Measurements from ENCODE around the gene ZDHHC14.
"Not testable (repeated sequence)": the region's sequence is repeated elsewhere in the genome, so short reads cannot be mapped to it uniquely, and the experiment has no call there.

Gene ZDHHC14

GRCh38 chr6:157711060-157711459, 330.1 kb downstream of the ZDHHC14 start:
- Mint-ChIP-seq H3K4me3 (no peak overlapping the region), H3K4me1 (ENCODE audit: low read depth) (peaks cover 4% of the 10 kb centered on the region), H3K36me3 (ENCODE audit: low read depth) (no peaks in the 10 kb centered on the region), H3K27me3 (no peaks in the 10 kb centered on the region), H3K27ac (no peak overlapping the region), H3K9me3 (no peaks in the 10 kb centered on the region)

- H3K27ac Mint-ChIP-seq = no peak overlapping the region
- no peak overlapping the region for H3K4me3 Mint-ChIP-seq
- H3K9me3 Mint-ChIP-seq = no peaks in the 10 kb centered on the region
- H3K4me1 Mint-ChIP-seq (ENCODE audit: low read depth) = peaks cover 4% of the 10 kb centered on the region
- no peaks in the 10 kb centered on the region for H3K36me3 Mint-ChIP-seq (ENCODE audit: low read depth)
- H3K27me3 Mint-ChIP-seq = no peaks in the 10 kb centered on the region
These were observed 331.8 kb downstream of the ZDHHC14 start for GRCh38 chr6:157712585-157713295.

- Mint-ChIP-seq H3K27ac (no peak overlapping the region), H3K4me1 (ENCODE audit: low read depth) (peaks cover 4% of the 10 kb centered on the region), H3K9me3 (no peaks in the 10 kb centered on the region), H3K4me3 (no peak overlapping the region), H3K27me3 (no peaks in the 10 kb centered on the region), H3K36me3 (ENCODE audit: low read depth) (no peaks in the 10 kb centered on the region)
These were observed 332.6 kb downstream of the ZDHHC14 start for GRCh38 chr6:157713451-157714152.

GRCh38 chr6:157714153-157714490, 333.1 kb downstream of the ZDHHC14 start:
- Mint-ChIP-seq H3K4me3 (no peak overlapping the region), H3K27me3 (peaks cover under 1% of the 10 kb centered on the region), H3K9me3 (no peaks in the 10 kb centered on the region), H3K27ac (no peak overlapping the region), H3K4me1 (ENCODE audit: low read depth) (peaks cover 4% of the 10 kb centered on the region), H3K36me3 (ENCODE audit: low read depth) (no peaks in the 10 kb centered on the region)

GRCh38 chr6:157715728-157716164, 334.8 kb downstream of the ZDHHC14 start:
- Mint-ChIP-seq H3K4me3 (no peak overlapping the region), H3K4me1 (ENCODE audit: low read depth) (peaks cover 4% of the 10 kb centered on the region), H3K27me3 (peaks cover 5% of the 10 kb centered on the region), H3K9me3 (no peaks in the 10 kb centered on the region), H3K27ac (no peak overlapping the region), H3K36me3 (ENCODE audit: low read depth) (no peaks in the 10 kb centered on the region)

- no peak overlapping the region for H3K4me3 Mint-ChIP-seq
- peaks cover 6% of the 10 kb centered on the region for H3K27me3 Mint-ChIP-seq
- no peak overlapping the region for H3K27ac Mint-ChIP-seq
- no peaks in the 10 kb centered on the region for H3K9me3 Mint-ChIP-seq
- H3K36me3 Mint-ChIP-seq (ENCODE audit: low read depth) = no peaks in the 10 kb centered on the region
- H3K4me1 Mint-ChIP-seq (ENCODE audit: low read depth) = no peaks in the 10 kb centered on the region
These were observed 335.4 kb downstream of the ZDHHC14 start for GRCh38 chr6:157716251-157716995.

- H3K27ac Mint-ChIP-seq = no peak overlapping the region
- H3K36me3 Mint-ChIP-seq (ENCODE audit: low read depth) = no peaks in the 10 kb centered on the region
- no peak overlapping the region for H3K4me3 Mint-ChIP-seq
- peaks cover 9% of the 10 kb centered on the region for H3K27me3 Mint-ChIP-seq
- H3K4me1 Mint-ChIP-seq (ENCODE audit: low read depth) = no peaks in the 10 kb centered on the region
- no peaks in the 10 kb centered on the region for H3K9me3 Mint-ChIP-seq
These were observed 336.4 kb downstream of the ZDHHC14 start for GRCh38 chr6:157717340-157717748.

GRCh38 chr6:157718503-157719187, 337.7 kb downstream of the ZDHHC14 start:
- Mint-ChIP-seq H3K27ac (no peak overlapping the region), H3K27me3 (peaks cover 9% of the 10 kb centered on the region), H3K4me1 (ENCODE audit: low read depth) (no peaks in the 10 kb centered on the region), H3K9me3 (no peaks in the 10 kb centered on the region), H3K4me3 (no peak overlapping the region), H3K36me3 (ENCODE audit: low read depth) (no peaks in the 10 kb centered on the region)

GRCh38 chr6:157720964-157721363, 340.0 kb downstream of the ZDHHC14 start:
- H3K4me3 Mint-ChIP-seq; H3K36me3 Mint-ChIP-seq (ENCODE audit: low read depth); H3K27ac Mint-ChIP-seq; H3K4me1 Mint-ChIP-seq (ENCODE audit: low read depth); H3K27me3 Mint-ChIP-seq: not testable (repeated sequence)
- peaks cover 13% of the 10 kb centered on the region for H3K9me3 Mint-ChIP-seq

GRCh38 chr6:157721426-157721825, 340.4 kb downstream of the ZDHHC14 start:
- no peaks in the 10 kb centered on the region for H3K4me1 Mint-ChIP-seq (ENCODE audit: low read depth)
- no peak overlapping the region for H3K27ac Mint-ChIP-seq
- H3K9me3 Mint-ChIP-seq = peaks cover 17% of the 10 kb centered on the region
- no peak overlapping the region for H3K4me3 Mint-ChIP-seq
- H3K36me3 Mint-ChIP-seq (ENCODE audit: low read depth) = peaks cover 8% of the 10 kb centered on the region
- H3K27me3 Mint-ChIP-seq = peaks cover 9% of the 10 kb centered on the region

GRCh38 chr6:157721830-157722229, 340.8 kb downstream of the ZDHHC14 start:
- Mint-ChIP-seq H3K4me1 (ENCODE audit: low read depth) (no peaks in the 10 kb centered on the region), H3K27ac (no peak overlapping the region), H3K36me3 (ENCODE audit: low read depth) (peaks cover 8% of the 10 kb centered on the region), H3K27me3 (peaks cover 9% of the 10 kb centered on the region), H3K4me3 (no peak overlapping the region), H3K9me3 (peaks cover 17% of the 10 kb centered on the region)

GRCh38 chr6:157723376-157723775, 342.4 kb downstream of the ZDHHC14 start:
- Mint-ChIP-seq H3K27me3 (peaks cover 9% of the 10 kb centered on the region), H3K27ac (no peak overlapping the region)

GRCh38 chr6:157724138-157724820, 343.3 kb downstream of the ZDHHC14 start:
- Mint-ChIP-seq H3K4me3 (no peak overlapping the region), H3K27ac (no peak overlapping the region), H3K27me3 (peaks cover 7% of the 10 kb centered on the region), H3K9me3 (peaks cover 17% of the 10 kb centered on the region), H3K36me3 (ENCODE audit: low read depth) (peaks cover 8% of the 10 kb centered on the region), H3K4me1 (ENCODE audit: low read depth) (no peaks in the 10 kb centered on the region)

More at GRCh38 chr6:157723376-157723775, 342.4 kb downstream of the ZDHHC14 start:
- peaks cover 17% of the 10 kb centered on the region for H3K9me3 Mint-ChIP-seq
- H3K4me3 Mint-ChIP-seq = no peak overlapping the region
- H3K36me3 Mint-ChIP-seq (ENCODE audit: low read depth) = peaks cover 8% of the 10 kb centered on the region
- no peaks in the 10 kb centered on the region for H3K4me1 Mint-ChIP-seq (ENCODE audit: low read depth)

- Mint-ChIP-seq H3K27me3 (peaks cover 4% of the 10 kb centered on the region), H3K9me3 (peaks cover 17% of the 10 kb centered on the region), H3K27ac (no peak overlapping the region), H3K4me1 (ENCODE audit: low read depth) (no peaks in the 10 kb centered on the region), H3K4me3 (no peak overlapping the region), H3K36me3 (ENCODE audit: low read depth) (peaks cover 8% of the 10 kb centered on the region)
These were observed 344.2 kb downstream of the ZDHHC14 start for GRCh38 chr6:157724960-157725741.

Data from stimulated activated naive CD8-positive, alpha-beta T cell treated with anti-CD3 and anti-CD28 coated beads, Interleukin-15, Interleukin-2, amounts not matched to agents 100 ng/mL and 50 ng/mL, for 24 hours (primary cell).